SJCRH30 (cell line): Measurements from ENCODE around the gene YEATS2. TPM values are rescaled to one million over a fixed set of nuclear protein-coding genes. Genes with fewer than 3 reads are reported as not detected.
"Not testable (repeated sequence)": the region's sequence is repeated elsewhere in the genome, so short reads cannot be mapped to it uniquely, and the experiment has no call there.

Source experiments
- DNase-seq, 2 experiments: peaks; one replicate each; pipeline ENCODE4 v3.0.0-alpha.2; 2015 to 2020
- H3K27ac ChIP-seq: fragments of 250-450 bp; sonication (Bioruptor Pico); 2 replicates; pipeline ENCODE4 v1.5.1; 2020; ENCODE audit warnings: mild to moderate bottlenecking, moderate library complexity
- H3K27me3 ChIP-seq: fragments of 250-450 bp; sonication (Bioruptor Pico); 2 replicates; pipeline ENCODE4 v1.5.1; 2020; ENCODE audit warnings: mild to moderate bottlenecking, moderate library complexity
- H3K36me3 ChIP-seq: fragments of 250-450 bp; sonication (Bioruptor Pico); 2 replicates; pipeline ENCODE4 v1.5.1; 2020; ENCODE audit warnings: mild to moderate bottlenecking, moderate library complexity
- H3K4me1 ChIP-seq: fragments of 250-450 bp; sonication (Bioruptor Pico); 2 replicates; pipeline ENCODE4 v1.5.1; 2020; ENCODE audit warnings: mild to moderate bottlenecking, moderate library complexity
- H3K4me3 ChIP-seq: fragments of 250-450 bp; sonication (Bioruptor Pico); 2 replicates; pipeline ENCODE4 v1.5.1; 2020; ENCODE audit warnings: mild to moderate bottlenecking, moderate library complexity
- H3K9me3 ChIP-seq: fragments of 250-450 bp; sonication (Bioruptor Pico); replicated peaks from 2 replicates; pipeline ENCODE4 v1.5.1; 2020; ENCODE audit warnings: mild to moderate bottlenecking, moderate library complexity
- total RNA-seq: library from RNA; depleted of rRNA; stranded (reverse); fragments of >200 nt; shearing (Covaris generic); gene quantifications from 2 replicates; pipeline ENCODE4 v1.2.3, GENCODE V29; 2014

Gene YEATS2
- total RNA-seq, 1 experiment from 2014 or later = 38.1 TPM

DNA sequence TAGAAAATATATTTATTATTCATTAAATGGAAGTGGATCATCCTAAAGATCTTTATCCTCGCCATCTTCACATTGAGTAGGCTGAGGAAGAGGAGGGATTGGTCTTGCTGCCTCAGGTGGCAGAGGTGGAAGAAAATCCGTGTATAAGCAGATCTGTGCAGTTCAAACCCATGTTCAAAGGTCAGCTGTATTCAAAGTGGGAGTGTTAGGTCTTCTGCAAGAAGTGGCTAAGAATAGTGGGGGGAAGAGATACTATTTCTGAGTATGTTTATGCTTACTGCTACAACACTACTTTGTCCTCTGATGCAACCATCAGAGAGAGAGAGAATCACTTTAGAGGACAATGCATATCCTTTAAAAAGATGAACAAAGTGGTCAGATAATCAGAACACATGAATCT is 39.5 kb downstream of the YEATS2 start:
- H3K4me3 ChIP-seq = no peak overlapping the region
- no peak for DNase-seq
- H3K4me1 ChIP-seq = no peaks in the 10 kb centered on the region
- no peaks in the 10 kb centered on the region; the same call in 1 of the 2 replicates for H3K9me3 ChIP-seq
- peaks cover 54% of the 10 kb centered on the region for H3K36me3 ChIP-seq
- H3K27ac ChIP-seq = no peak overlapping the region
- H3K27me3 ChIP-seq = no peaks in the 10 kb centered on the region

DNA sequence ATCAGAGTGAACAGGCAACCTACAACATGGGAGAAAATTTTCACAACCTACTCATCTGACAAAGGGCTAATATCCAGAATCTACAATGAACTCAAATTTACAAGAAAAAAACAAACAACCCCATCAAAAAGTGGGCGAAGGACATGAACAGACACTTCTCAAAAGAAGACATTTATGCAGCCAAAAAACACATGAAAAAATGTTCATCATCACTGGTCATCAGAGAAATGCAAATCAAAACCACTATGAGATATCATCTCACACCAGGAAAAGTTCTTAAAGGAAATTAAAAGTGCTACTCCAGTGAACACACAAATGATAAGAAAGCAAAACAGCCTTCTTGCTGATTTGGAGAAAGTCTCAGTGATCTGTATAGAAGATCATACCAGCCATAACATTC is 42.6 kb downstream of the YEATS2 start:
- peaks cover 56% of the 10 kb centered on the region for H3K36me3 ChIP-seq
- H3K9me3 ChIP-seq, H3K4me3 ChIP-seq, H3K27ac ChIP-seq, H3K27me3 ChIP-seq, H3K4me1 ChIP-seq, DNase-seq: not testable (repeated sequence)

DNA sequence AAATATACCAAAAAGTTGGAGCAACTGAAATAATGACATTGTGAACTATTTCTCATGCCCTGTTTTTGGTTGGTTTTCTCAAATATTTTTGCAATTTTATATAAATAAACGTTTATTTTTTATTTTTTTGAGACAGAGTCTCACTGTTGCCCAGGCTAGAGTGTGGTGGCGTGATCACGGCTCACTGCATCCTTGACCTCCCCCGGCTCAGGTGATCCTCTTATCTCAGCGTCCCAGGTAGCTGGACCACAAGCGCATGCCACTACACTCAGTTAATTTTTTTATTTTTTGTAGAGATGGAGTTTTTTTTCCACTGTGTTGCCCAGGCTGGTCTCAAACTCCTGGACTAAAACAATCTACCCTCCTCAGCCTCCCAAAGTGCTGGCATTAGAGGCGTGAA is 45.6 kb downstream of the YEATS2 start:
- H3K9me3 ChIP-seq = no peaks in the 10 kb centered on the region
- no peaks in the 10 kb centered on the region for H3K27me3 ChIP-seq
- H3K27ac ChIP-seq = no peak overlapping the region
- DNase-seq = no peak
- peaks cover 6% of the 10 kb centered on the region; the same call in 1 of the 2 replicates for H3K4me1 ChIP-seq
- peaks cover 50% of the 10 kb centered on the region for H3K36me3 ChIP-seq
- no peak overlapping the region for H3K4me3 ChIP-seq

DNA sequence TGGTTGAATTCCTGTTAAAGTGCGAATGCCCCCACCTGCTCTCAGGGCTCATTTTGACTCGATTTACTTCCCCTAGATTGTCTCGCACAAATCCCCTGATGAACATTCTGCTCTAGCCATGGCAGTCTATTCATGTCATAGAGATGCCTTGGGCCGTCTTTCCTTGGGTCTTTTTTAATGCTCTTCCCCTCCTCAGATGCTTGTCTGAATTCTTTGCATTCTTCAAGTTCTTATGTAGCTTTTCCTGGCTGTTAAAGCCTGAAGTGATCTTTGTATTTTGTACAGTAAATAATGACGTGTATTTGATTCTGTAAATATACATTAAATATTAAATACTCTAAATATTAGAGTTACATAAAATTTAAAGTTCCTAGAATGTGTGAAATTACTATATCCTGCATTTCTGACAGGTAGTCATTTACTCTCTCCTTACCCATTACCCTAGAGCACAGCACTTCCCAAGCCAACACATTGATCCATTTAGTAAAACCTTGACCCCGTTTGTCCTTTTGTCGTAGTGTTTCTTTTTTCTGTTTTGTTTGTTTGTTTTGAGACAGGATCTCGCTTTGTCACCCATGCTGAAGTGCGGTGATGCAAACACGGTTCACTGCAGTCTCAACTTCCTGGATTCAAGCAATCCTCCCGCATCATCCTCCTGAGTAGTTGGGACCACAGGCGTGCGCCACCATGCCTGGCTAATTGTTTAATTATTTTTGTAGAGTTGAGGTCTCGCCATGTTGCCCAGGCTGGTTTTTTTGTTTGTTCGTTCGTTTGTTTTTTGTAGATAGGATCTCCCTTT is 47.9 kb downstream of the YEATS2 start:
- Histone ChIP-seq H3K27me3 (no peaks in the 10 kb centered on the region), H3K36me3 (peaks cover 53% of the 10 kb centered on the region), H3K27ac (peak overlapping the region; percentile 26), H3K4me1 (peaks cover 6% of the 10 kb centered on the region; the same call in 1 of the 2 replicates), H3K4me3 (no peak overlapping the region), H3K9me3 (no peaks in the 10 kb centered on the region)
- peak; percentile 5 to 11 for DNase-seq

DNA sequence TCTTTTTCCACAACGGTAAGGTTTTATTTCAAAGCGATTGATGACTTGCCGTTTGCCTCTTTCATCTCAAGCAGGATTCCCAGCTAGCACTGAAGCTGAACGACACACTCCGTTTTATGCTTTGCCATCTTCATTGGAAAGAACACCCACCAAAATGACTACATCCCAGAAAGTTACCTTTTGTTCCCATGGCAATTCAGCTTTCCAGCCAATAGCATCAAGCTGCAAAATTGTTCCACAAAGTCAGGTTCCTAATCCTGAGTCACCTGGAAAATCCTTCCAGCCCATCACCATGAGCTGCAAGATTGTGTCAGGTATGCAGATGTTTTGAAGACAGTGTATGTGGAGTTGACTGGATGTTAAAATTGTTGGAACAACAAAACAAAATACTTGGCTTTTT is 56.5 kb downstream of the YEATS2 start:
- Histone ChIP-seq H3K4me3 (no peak overlapping the region), H3K9me3 (no peaks in the 10 kb centered on the region), H3K27me3 (no peaks in the 10 kb centered on the region), H3K36me3 (peaks cover 65% of the 10 kb centered on the region), H3K27ac (no peak overlapping the region), H3K4me1 (no peaks in the 10 kb centered on the region)
- DNase-seq = no peak

DNA sequence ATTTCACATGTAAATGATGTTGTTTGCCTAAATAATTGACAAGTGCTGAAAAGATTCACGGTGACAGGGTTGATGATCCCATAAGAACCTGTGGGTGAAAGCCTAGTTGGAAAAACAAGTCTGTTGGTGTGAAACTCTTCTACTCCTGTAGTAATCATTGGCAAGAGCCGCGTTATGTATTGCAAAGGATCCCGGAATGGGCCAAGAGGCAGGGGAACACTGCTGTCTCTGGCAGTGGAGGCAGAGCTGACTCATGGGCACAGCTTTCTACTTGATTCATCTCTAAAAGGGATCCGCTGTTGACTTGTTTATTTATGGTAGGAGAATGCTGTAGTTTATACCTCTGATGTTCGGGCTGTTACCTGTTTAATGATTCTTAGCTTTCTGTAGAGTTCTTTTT is 64.7 kb downstream of the YEATS2 start:
- Histone ChIP-seq H3K9me3 (no peaks in the 10 kb centered on the region), H3K27ac (no peak overlapping the region), H3K36me3 (peaks cover 44% of the 10 kb centered on the region), H3K4me3 (no peak overlapping the region), H3K27me3 (no peaks in the 10 kb centered on the region), H3K4me1 (no peaks in the 10 kb centered on the region)
- DNase-seq = no peak

DNA sequence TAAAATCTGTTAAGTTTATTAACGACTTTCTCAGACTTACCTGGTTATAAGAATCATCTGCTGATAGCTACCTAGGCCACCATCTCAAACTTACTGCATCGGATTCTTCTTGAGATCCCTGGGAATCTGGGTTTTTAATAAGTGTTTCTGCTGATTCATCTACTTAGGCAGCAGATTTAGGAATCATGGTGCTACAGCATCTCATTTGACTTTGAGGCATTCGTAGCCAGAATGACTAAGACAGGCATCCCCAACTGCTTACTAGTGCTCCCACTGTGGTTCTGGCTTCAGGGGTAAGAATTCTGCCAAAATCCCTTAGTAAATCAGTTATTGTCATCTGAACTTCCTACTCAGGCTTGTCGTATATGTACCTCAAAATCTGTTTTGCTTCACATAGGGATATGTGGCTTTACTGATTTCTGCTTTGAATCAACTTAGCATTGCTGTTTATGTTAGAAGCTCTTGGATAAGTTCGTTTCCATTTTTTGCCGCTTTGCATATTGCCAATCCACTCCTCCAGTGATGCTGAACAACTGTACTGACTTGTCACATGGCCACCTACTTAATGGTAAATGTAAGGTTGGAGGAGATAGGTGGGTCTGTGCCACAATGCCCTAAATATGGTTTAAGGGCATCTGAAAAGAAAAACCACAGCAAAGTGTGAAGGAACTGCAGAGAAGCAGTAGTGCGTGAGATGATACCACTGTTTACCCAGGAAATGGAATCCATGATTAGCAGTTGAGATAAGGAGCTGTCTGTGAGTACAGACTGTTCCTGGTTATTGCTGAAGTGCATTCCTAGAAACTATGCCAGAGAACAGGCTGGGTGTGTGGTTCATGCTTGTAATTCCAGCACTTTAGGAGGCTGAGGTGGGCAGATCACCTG is 67.5 kb downstream of the YEATS2 start:
- Histone ChIP-seq H3K36me3 (peaks cover 31% of the 10 kb centered on the region), H3K27me3 (no peaks in the 10 kb centered on the region), H3K4me1 (no peaks in the 10 kb centered on the region), H3K9me3 (no peaks in the 10 kb centered on the region), H3K27ac (no peak overlapping the region), H3K4me3 (no peak overlapping the region)
- no peak for DNase-seq

DNA sequence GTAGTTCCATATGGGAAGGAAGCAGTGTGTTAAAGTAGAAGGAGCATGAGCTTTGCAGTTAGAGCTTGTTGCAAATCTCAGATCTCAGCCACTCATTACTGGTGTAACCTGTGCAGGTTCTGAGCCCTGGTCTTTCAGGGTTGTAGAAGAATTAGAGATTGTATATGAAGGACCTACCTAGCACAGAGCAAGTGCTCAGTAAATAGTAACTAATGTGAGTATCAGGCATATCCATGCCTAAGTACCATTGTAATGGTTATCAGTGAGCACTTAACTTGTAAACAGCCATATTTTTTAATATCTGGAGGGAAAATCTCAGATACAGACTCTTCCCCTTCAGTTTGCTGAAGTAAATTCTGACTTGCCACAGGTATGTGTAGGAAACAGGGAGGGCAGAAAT is 68.5 kb downstream of the YEATS2 start:
- no peaks in the 10 kb centered on the region for H3K4me1 ChIP-seq
- no peaks in the 10 kb centered on the region for H3K27me3 ChIP-seq
- H3K9me3 ChIP-seq = no peaks in the 10 kb centered on the region
- no peak for DNase-seq
- no peak overlapping the region for H3K27ac ChIP-seq
- no peak overlapping the region for H3K4me3 ChIP-seq
- peaks cover 30% of the 10 kb centered on the region for H3K36me3 ChIP-seq

DNA sequence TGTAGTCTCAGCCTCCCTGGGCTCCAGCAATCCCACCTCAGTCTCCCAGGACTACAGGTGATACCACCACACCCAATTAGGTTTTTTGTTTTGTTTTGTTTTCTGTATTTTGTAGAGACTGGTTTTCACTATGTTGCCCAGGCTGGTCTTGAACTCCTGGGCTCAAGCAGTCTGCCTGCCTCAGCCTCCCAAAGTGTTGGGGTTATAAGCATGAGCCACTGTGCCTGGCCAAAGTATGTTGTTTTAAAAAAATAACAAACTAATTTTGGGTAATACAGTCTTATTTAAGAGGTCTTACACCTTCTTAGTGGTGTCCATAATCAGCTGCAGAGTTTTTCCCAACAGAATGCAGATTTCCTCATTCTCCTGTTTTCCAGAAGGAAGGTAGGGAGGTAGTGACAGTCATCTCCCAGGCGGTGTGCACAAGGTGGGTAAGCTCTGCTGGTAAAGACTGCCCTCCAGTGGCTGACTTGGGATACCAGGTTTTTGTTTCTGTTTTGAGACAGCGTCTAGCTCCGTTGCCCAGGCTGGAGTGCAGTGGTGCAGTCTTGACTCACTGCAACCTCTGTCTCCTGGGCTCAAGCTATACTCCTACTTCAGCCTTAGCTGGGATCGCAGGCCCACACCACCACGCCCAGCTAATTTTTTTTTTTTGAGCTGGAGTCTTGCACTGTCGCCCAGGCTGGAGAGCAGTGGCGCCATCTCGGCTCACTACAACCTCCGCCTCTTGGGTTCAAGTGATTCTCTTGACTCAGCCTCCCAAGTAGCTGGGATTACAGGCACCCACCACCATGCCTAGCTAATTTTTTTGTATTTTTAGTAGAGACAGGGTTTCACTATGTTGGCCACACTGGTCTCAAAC is 69.4 kb downstream of the YEATS2 start:
- Histone ChIP-seq H3K4me1 (no peaks in the 10 kb centered on the region), H3K27me3 (no peaks in the 10 kb centered on the region), H3K36me3 (peaks cover 24% of the 10 kb centered on the region), H3K4me3 (no peak overlapping the region), H3K27ac (no peak overlapping the region), H3K9me3 (no peaks in the 10 kb centered on the region)
- peak; percentile 66 to 79 for DNase-seq

DNA sequence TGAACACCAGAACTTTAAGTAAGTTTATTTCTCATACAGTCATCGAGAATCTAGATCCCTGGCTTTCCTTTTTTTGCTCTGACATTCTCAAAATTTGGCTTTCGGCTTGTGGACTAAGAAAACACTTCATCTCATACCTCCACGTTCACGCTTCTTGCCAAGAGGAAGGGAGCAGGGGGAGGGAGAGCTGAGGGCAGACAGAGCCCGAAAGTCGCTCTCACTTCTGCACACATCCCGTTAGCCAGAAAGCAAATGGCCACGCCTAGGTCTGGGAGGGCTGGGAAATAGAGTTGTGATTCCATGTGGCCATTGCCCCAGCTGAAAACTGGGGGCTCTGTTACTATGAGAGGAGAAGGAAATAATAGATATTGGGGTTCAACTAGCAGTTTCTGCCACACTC is 70.5 kb downstream of the YEATS2 start:
- Histone ChIP-seq H3K27me3 (no peaks in the 10 kb centered on the region), H3K9me3 (no peaks in the 10 kb centered on the region), H3K27ac (no peak overlapping the region), H3K36me3 (peaks cover 31% of the 10 kb centered on the region), H3K4me3 (no peak overlapping the region), H3K4me1 (no peaks in the 10 kb centered on the region)
- no peak for DNase-seq

DNA sequence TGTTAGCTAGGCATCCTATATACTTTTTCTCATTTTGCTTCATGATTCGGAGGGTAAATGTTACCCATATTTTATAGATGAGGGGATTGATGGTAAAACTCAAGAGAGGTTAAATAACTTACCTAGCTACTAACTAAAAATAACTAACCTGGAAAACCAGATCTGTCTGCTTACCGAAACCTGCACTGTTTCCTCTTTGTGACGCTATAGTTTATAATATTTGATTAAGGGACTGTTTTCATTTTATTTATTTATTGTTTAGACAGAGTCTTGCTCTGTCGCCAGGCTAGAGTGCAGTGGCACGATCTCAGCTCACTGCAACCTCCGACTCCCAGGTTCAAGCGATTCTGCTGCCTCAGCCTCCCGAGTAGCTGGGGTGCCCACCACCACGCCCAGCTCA is 71.9 kb downstream of the YEATS2 start:
- H3K36me3 ChIP-seq = peaks cover 38% of the 10 kb centered on the region
- no peak overlapping the region for H3K27ac ChIP-seq
- H3K4me1 ChIP-seq = no peaks in the 10 kb centered on the region
- H3K9me3 ChIP-seq = no peaks in the 10 kb centered on the region
- H3K4me3 ChIP-seq = no peak overlapping the region
- H3K27me3 ChIP-seq = no peaks in the 10 kb centered on the region
- no peak for DNase-seq

DNA sequence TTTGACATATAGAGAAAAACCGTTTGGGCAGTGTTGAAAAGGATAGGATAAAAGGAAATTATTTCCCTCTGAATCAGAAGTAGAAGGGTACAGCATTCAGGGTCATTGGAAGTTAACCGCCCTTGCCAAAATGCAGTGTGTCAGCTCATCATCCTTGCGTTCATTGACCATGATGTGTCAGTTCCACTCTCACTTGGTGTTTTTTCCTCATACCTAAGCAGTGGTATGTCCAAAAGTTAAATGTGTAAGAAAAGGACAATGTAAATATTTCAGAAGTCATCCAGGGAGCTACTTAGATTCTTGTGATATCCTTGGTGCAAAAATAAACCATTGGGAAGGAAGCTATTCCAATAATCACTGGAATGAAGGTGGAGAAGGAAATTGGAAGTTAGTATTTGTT is 77.0 kb downstream of the YEATS2 start:
- no peaks in the 10 kb centered on the region for H3K9me3 ChIP-seq
- peaks cover 63% of the 10 kb centered on the region for H3K36me3 ChIP-seq
- H3K27ac ChIP-seq = no peak overlapping the region
- H3K27me3 ChIP-seq = no peaks in the 10 kb centered on the region
- H3K4me3 ChIP-seq = no peak overlapping the region
- H3K4me1 ChIP-seq = no peaks in the 10 kb centered on the region
- no peak for DNase-seq

DNA sequence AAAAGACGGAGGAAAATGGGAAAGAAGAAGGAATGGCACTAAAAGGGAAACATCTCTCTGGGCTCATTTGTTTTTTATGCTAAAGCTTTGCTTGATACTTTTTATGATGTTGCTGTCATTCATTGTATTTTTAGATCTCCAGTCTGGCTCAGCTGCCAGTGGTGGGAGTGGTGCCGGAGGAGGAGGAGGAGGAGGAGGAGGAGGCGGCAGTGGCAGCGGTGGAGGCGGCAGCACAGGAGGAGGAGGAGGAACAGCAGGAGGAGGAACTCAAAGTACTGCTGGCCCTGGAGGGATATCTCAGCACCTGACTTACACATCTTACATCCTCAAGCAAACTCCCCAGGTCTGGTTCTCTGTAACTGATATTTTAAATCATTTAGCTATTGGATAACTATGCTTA is 78.2 kb downstream of the YEATS2 start:
- DNase-seq = no peak
- Histone ChIP-seq H3K36me3 (peaks cover 68% of the 10 kb centered on the region), H3K4me1 (no peaks in the 10 kb centered on the region), H3K9me3 (no peaks in the 10 kb centered on the region), H3K4me3 (no peak overlapping the region), H3K27ac (no peak overlapping the region), H3K27me3 (no peaks in the 10 kb centered on the region)

DNA sequence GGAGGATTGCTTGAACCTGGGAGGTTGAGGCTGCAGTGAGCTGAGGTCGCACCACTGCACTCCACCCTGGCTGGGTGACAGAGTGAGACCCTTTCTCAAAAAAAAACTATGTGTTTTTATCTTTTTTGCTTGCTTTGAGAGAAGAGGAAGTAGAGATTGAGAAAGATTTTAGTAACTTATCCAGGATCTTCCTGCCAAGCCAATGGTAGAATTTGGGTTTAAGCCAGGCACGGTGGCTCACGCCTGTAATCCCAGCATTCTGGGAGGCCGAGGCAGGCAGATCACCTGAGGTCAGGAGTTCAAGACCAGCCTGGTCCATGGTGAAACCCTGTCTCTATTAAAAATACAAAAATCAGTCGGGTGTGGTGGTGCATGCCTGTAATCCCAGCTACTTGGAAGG is 78.9 kb downstream of the YEATS2 start:
- peaks cover 74% of the 10 kb centered on the region for H3K36me3 ChIP-seq

More for the DNA sequence above, 78.9 kb downstream of the YEATS2 start:
- H3K9me3 ChIP-seq, H3K4me3 ChIP-seq, H3K4me1 ChIP-seq, DNase-seq, H3K27ac ChIP-seq, H3K27me3 ChIP-seq: not testable (repeated sequence)
